Measurements from ENCODE around the gene DCTD.
A peak's percentile ranks its signal among the peaks of the same experiment; 100 is the strongest.

The DCTD gene

GRCh38 chr4:182917182-182918043 is at the start of gene DCTD:
DCTD (minus strand) TSS chr4:182917386; CDS start chr4:182915568, 1,818 bp downstream.
- DNase-seq (ENCODE audit: low spot score) = peak; percentile 80

- DNase-seq (ENCODE audit: low spot score) = no peak
Observed at GRCh38 chr4:182960746-182961145, 43.6 kb upstream of the DCTD start.

GRCh38 chr4:182960228-182960627 is 43.0 kb upstream of the DCTD start:
- no peak for DNase-seq (ENCODE audit: low spot score)

GRCh38 chr4:182955411-182955810 is 38.2 kb upstream of the DCTD start:
- DNase-seq (ENCODE audit: low spot score) = peak; percentile 56

- DNase-seq (ENCODE audit: low spot score) = peak; percentile 9
Observed at GRCh38 chr4:182944484-182945213, 27.5 kb upstream of the DCTD start.

- DNase-seq (ENCODE audit: low spot score) = no peak
Observed at GRCh38 chr4:182939680-182940079, 22.5 kb upstream of the DCTD start.

- DNase-seq (ENCODE audit: low spot score) = peak; percentile 86
Observed at GRCh38 chr4:182938205-182938645, 21.0 kb upstream of the DCTD start.

GRCh38 chr4:182937268-182938204 is 20.4 kb upstream of the DCTD start:
- DNase-seq (ENCODE audit: low spot score) = no peak

GRCh38 chr4:182932651-182933050 is 15.5 kb upstream of the DCTD start:
- no peak for DNase-seq (ENCODE audit: low spot score)

GRCh38 chr4:182931691-182932345 is 14.6 kb upstream of the DCTD start:
- peak; percentile 23 for DNase-seq (ENCODE audit: low spot score)

- DNase-seq (ENCODE audit: low spot score) = no peak
Observed at GRCh38 chr4:182930889-182931288, 13.7 kb upstream of the DCTD start.

GRCh38 chr4:182929296-182929695 is 12.1 kb upstream of the DCTD start:
- DNase-seq (ENCODE audit: low spot score) = peak; percentile 90

- DNase-seq (ENCODE audit: low spot score) = no peak
Observed at GRCh38 chr4:182928061-182928460, 10.9 kb upstream of the DCTD start.

- DNase-seq (ENCODE audit: low spot score) = no peak
Observed at GRCh38 chr4:182927505-182927904, 10.3 kb upstream of the DCTD start.

GRCh38 chr4:182925855-182926254 is 8.7 kb upstream of the DCTD start:
- no peak for DNase-seq (ENCODE audit: low spot score)

GRCh38 chr4:182925298-182925757 is 8.1 kb upstream of the DCTD start:
- peak; percentile 23 for DNase-seq (ENCODE audit: low spot score)

- no peak for DNase-seq (ENCODE audit: low spot score)
Observed at GRCh38 chr4:182924497-182924896, 7.3 kb upstream of the DCTD start.

- no peak for DNase-seq (ENCODE audit: low spot score)
Observed at GRCh38 chr4:182923796-182924340, 6.7 kb upstream of the DCTD start.

- DNase-seq (ENCODE audit: low spot score) = no peak
Observed at GRCh38 chr4:182923366-182923765, 6.2 kb upstream of the DCTD start.

GRCh38 chr4:182922501-182923284 is 5.5 kb upstream of the DCTD start:
- DNase-seq (ENCODE audit: low spot score) = no peak
